HG03457 (cell line): Measurements from ENCODE around the gene TMTC1.

ENCODE experiments used
- ATAC-seq: cut with Tn5 transposase; IDR thresholded peaks from one replicate; pipeline ENCODE4 v1.9.1; 2021; ENCODE audit warnings: moderate number of reproducible peaks; ENCODE audit not compliant: unreplicated experiment

Gene TMTC1

GRCh38 chr12:29622251-29622650 is 161.5 kb downstream of the TMTC1 start:
- no peak for ATAC-seq

- no peak for ATAC-seq
These were observed 163.7 kb downstream of the TMTC1 start for GRCh38 chr12:29620030-29620429.

GRCh38 chr12:29617407-29617803 is 166.3 kb downstream of the TMTC1 start:
- ATAC-seq = no peak

GRCh38 chr12:29616664-29617406 is 166.9 kb downstream of the TMTC1 start:
- ATAC-seq = no peak

- no peak for ATAC-seq
These were observed 168.9 kb downstream of the TMTC1 start for GRCh38 chr12:29614694-29615325.

GRCh38 chr12:29612912-29613311 is 170.8 kb downstream of the TMTC1 start:
- no peak for ATAC-seq

GRCh38 chr12:29611906-29612305 is 171.8 kb downstream of the TMTC1 start:
- ATAC-seq = no peak

- no peak for ATAC-seq
These were observed 173.1 kb downstream of the TMTC1 start for GRCh38 chr12:29610473-29611170.

- ATAC-seq = no peak
These were observed 174.1 kb downstream of the TMTC1 start for GRCh38 chr12:29609431-29610215.

- ATAC-seq = no peak
These were observed 175.2 kb downstream of the TMTC1 start for GRCh38 chr12:29608581-29608980.

- ATAC-seq = no peak
These were observed 184.4 kb downstream of the TMTC1 start for GRCh38 chr12:29599381-29599780.

- no peak for ATAC-seq
These were observed 188.5 kb downstream of the TMTC1 start for GRCh38 chr12:29595071-29595755.

- no peak for ATAC-seq
These were observed 190.7 kb downstream of the TMTC1 start for GRCh38 chr12:29593001-29593400.

GRCh38 chr12:29591140-29592020 is 192.4 kb downstream of the TMTC1 start:
- ATAC-seq = no peak

- no peak for ATAC-seq
These were observed 193.9 kb downstream of the TMTC1 start for GRCh38 chr12:29589851-29590250.

GRCh38 chr12:29589286-29589820 is 194.4 kb downstream of the TMTC1 start:
- ATAC-seq = no peak

- ATAC-seq = no peak
These were observed 201.0 kb downstream of the TMTC1 start for GRCh38 chr12:29582677-29583272.

- no peak for ATAC-seq
These were observed 201.6 kb downstream of the TMTC1 start for GRCh38 chr12:29582146-29582545.

- no peak for ATAC-seq
These were observed 202.1 kb downstream of the TMTC1 start for GRCh38 chr12:29581631-29582030.
